GM12878 (cell line): Measurements from ENCODE around the gene CDK17. TPM values are rescaled to one million over a fixed set of nuclear protein-coding genes. Genes with fewer than 3 reads are reported as not detected.

Experiments used
- ATAC-seq: fragments of 200-7000 bp; cut with Tn5 transposase; 3 replicates; pipeline ENCODE4 v1.9.1; 2020; ENCODE audit warnings: mild to moderate bottlenecking, moderate library complexity
- BruUV-seq: library from RNA; stranded (reverse); fragments of 400-500 nt; replicated peaks from 2 replicates; lab custom pipeline; 2021; lab: Mats Ljungman, UMichigan
- CTCF ChIA-PET: fragments of 300-600 bp; sonication (Branson Sonifier 250); formaldehyde crosslinking; extraction: SDS; loops from one replicate; lab custom pipeline; 2021; ENCODE audit warnings: inconsistent platforms; lab: Yijun Ruan, JAX
- POLR2A ChIA-PET: fragments of 350-600 bp; formaldehyde crosslinking; extraction: SDS; loops from one replicate; lab custom pipeline; 2021; ENCODE audit warnings: inconsistent platforms; lab: Charles Lee
- RAD21 ChIA-PET: fragments of 300-600 bp; sonication (Branson Sonifier 250); formaldehyde crosslinking; loops from one replicate; lab custom pipeline; 2023; ENCODE audit warnings: antibody characterized with exemption; ENCODE audit not compliant: unreplicated experiment; lab: Charles Lee
- SMC1A ChIA-PET: fragments of 300-600 bp; sonication (Branson Sonifier 250); formaldehyde crosslinking; loops from one replicate; lab custom pipeline; 2023; ENCODE audit not compliant: unreplicated experiment, uncharacterized antibody; lab: Charles Lee
- DNase-seq: peaks from one replicate; pipeline ENCODE4 v3.0.0-alpha.2; 2011; ENCODE audit warnings: low read depth, low spot score
- FAIRE-seq: peaks from 3 replicates; lab custom pipeline; 2011; peaks lifted over from hg19 to GRCh38; lab: Jason Lieb, UNC
- H2AFZ ChIP-seq: 2 replicates; pipeline ENCODE4 v1.6.0; 2011; ENCODE audit warnings: low read depth, low read length, control low read depth; ENCODE audit not compliant: control insufficient read depth
- H3K27ac ChIP-seq: 2 replicates; pipeline ENCODE4 v1.5.1; 2011; ENCODE audit warnings: control low read depth; ENCODE audit not compliant: control insufficient read depth, insufficient read depth
- H3K27me3 ChIP-seq, 2 experiments: replicated peaks in 1 of 2; 2 replicates each; pipeline versions ENCODE4 v1.6.0 to v1.6.1; 2011; ENCODE audit warnings: low read length in 1 of 2; ENCODE audit not compliant: control insufficient read depth in 2 of 2, insufficient read depth in 2 of 2
- H3K36me3 ChIP-seq, 2 experiments: 2 replicates each; pipeline ENCODE4 v1.5.1; 2011; ENCODE audit warnings: low read length in 1 of 2; ENCODE audit not compliant: control insufficient read depth in 2 of 2, insufficient read depth in 2 of 2
- H3K4me1 ChIP-seq: 2 replicates; pipeline ENCODE4 v1.6.1; 2011; ENCODE audit warnings: mild to moderate bottlenecking, low read length, moderate library complexity, mixed read lengths; ENCODE audit not compliant: control insufficient read depth, insufficient read depth
- H3K4me2 ChIP-seq: 2 replicates; pipeline ENCODE4 v1.6.0; 2011; ENCODE audit warnings: control low read depth; ENCODE audit not compliant: control insufficient read depth, insufficient read depth
- H3K4me3 ChIP-seq: fragments of 200-600 bp; sonication (generic); 2 replicates; pipeline ENCODE4 v1.5.1; 2016
- H3K79me2 ChIP-seq: 2 replicates; pipeline ENCODE4 v1.6.0; 2011; ENCODE audit warnings: low read length; ENCODE audit not compliant: control insufficient read depth, insufficient read depth
- H3K9ac ChIP-seq: 2 replicates; pipeline ENCODE4 v1.8.0; 2011; ENCODE audit warnings: low read length, control low read depth, mixed read lengths; ENCODE audit not compliant: control insufficient read depth, insufficient read depth
- H3K9me3 ChIP-seq: replicated peaks from 3 replicates; pipeline ENCODE4 v1.5.1; 2011; ENCODE audit warnings: mild to moderate bottlenecking, low read length; ENCODE audit not compliant: control insufficient read depth, insufficient read depth
- H4K20me1 ChIP-seq: 2 replicates; pipeline ENCODE4 v1.6.0; 2011; ENCODE audit not compliant: control insufficient read depth, insufficient read depth
- CBX5 ChIP-seq: sonication (generic); IDR thresholded peaks from 2 replicates; pipeline ENCODE4 v1.6.1; 2016; ENCODE audit warnings: low read depth, moderate library complexity, mild to moderate bottlenecking, inconsistent platforms
- CHD1 ChIP-seq: IDR thresholded peaks from 2 replicates; pipeline ENCODE4 v1.6.1; 2012; ENCODE audit warnings: low read depth, low read length, improper control_type of control experiment
- CHD4 ChIP-seq: fragments of 200-600 bp; sonication (generic); IDR thresholded peaks from 2 replicates; pipeline ENCODE4 v1.6.1; 2016; ENCODE audit warnings: mild to moderate bottlenecking
- NFYB ChIP-seq: IDR thresholded peaks from 2 replicates; pipeline ENCODE4 v1.6.1; 2011; ENCODE audit warnings: low read depth, mild to moderate bottlenecking, low read length, improper control_type of control experiment, moderate library complexity; ENCODE audit not compliant: insufficient read depth
- RUNX3 ChIP-seq: IDR thresholded peaks from 2 replicates; pipeline ENCODE4 v1.6.1; 2012; ENCODE audit warnings: low read length, inconsistent platforms
- TCF3 ChIP-seq: IDR thresholded peaks from 2 replicates; pipeline ENCODE4 v1.6.1; 2012; ENCODE audit warnings: low read depth, mild to moderate bottlenecking, low read length, borderline replicate concordance; ENCODE audit not compliant: insufficient read depth
- YY1 ChIP-seq: IDR thresholded peaks from 2 replicates; pipeline ENCODE4 v1.6.1; 2011; ENCODE audit warnings: low read depth, mild to moderate bottlenecking, low read length
- WGBS: methylation state at CpG from one replicate; pipeline ENCODE4 v1.1.6; 2016; ENCODE audit warnings: low lambda C conversion rate; ENCODE audit not compliant: insufficient replicate concordance, insufficient coverage; ENCODE audit errors: missing lambda C conversion rate; 5-methylcytosine and 5-hydroxymethylcytosine counted together
- in situ Hi-C: fragments of 300-500 bp; cut with MboI; formaldehyde crosslinking; loops from 9 replicates; pipeline ENCODE4 v1.14.3; 2018; ENCODE audit warnings: mixed read lengths
- intact Hi-C: fragments of 100-400 bp; cut with micrococcal nuclease; formaldehyde crosslinking; loops from one replicate; pipeline ENCODE4 v1.14.2; 2022; ENCODE audit not compliant: unreplicated experiment
- polyA plus RNA-seq, 11 experiments: library from polyadenylated mRNA; depleted of rRNA in 4 of 11; unstranded in 6 of 11; stranded (reverse) in 5 of 11; fragments of >200 nt; fragmentation: Nextera tagmentation in 4 of 11; fragmentation: Illumina TruSeq in 1 of 11; extraction: Ambion mirVana in 4 of 11; extraction: Trizol in 1 of 11; gene quantifications; 1 replicate in 1 of 11; 2 replicates in 10 of 11; pipeline versions ENCODE4 v1.2.1 to v1.2.3, GENCODE V29; 2011 to 2016; ENCODE audit warnings: inconsistent platforms in 2 of 11, missing spikeins in 2 of 11, low read depth in 1 of 11
- total RNA-seq, 4 experiments: library from RNA; depleted of rRNA in 3 of 4; stranded (reverse); fragments of >200 nt in 3 of 4; fragmentation: Illumina TruSeq in 1 of 4; extraction: Trizol in 1 of 4; gene quantifications; 2 replicates each; pipeline versions ENCODE4 v1.2.1 to v1.2.3, GENCODE V29; 2013 to 2021
- TF ChIP-seq, protein P1 (sequence below): IDR thresholded peaks from 2 replicates; pipeline ENCODE4 v1.6.1; 2011; ENCODE audit warnings: borderline replicate concordance, low read depth, mild to moderate bottlenecking, moderate library complexity, mixed read lengths, low read length; ENCODE audit not compliant: insufficient read depth; ENCODE audit errors: extremely low read length
- TF ChIP-seq, protein P2 (sequence below): IDR thresholded peaks from 2 replicates; pipeline ENCODE4 v1.6.1; 2012; ENCODE audit warnings: low read depth, low read length, improper control_type of control experiment

Gene CDK17
- total and polyA plus RNA-seq, 10 of the 15 experiments (the other 5 are each of a cell fraction or from before 2014, with no cell fraction given) = 5.6 to 45.6 (median 18.3) TPM

DNA sequence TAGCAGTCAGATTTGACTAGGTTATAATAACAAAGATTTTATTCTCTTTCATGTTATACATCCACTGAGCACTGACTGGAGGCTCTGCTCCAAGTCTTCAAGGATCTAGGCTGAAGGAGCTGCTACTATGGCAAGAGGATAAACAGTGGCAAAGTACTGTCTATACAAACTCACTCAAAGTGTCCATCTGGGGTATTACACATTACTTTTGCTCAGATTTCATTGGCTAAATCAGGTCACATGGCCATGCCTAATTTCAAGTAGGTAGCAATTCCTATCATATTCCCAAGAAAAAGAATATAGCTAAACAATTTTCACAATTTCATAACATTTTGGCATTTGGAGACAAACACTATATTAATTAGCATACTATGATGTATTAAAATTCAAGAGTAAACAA is 40.9 kb downstream of the CDK17 start:
- peak; percentile 39; the same call in 2 of the 3 replicates for ATAC-seq
- no peak for DNase-seq
- ChIA-PET POLR2A (no interaction called here), SMC1A (interaction anchor here (0.9 kb wide), 1 partner anchor 22 kb away, joined by 3 read pairs; no protein-coding TSS in a partner anchor), RAD21 (no interaction called here), CTCF (interaction anchor here (0.9 kb wide), 1 partner anchor 12 kb away, joined by 6 read pairs; no protein-coding TSS in a partner anchor)
- no peak for FAIRE-seq
- H3K4me2 ChIP-seq = no peak overlapping the region
- no peaks in the 10 kb centered on the region for H3K9me3 ChIP-seq
- TF ChIP-seq NFYB = 0 out of 2 replicates have a peak, but pooled peaks have one; percentile 23
- TF ChIP-seq, protein P1, sequence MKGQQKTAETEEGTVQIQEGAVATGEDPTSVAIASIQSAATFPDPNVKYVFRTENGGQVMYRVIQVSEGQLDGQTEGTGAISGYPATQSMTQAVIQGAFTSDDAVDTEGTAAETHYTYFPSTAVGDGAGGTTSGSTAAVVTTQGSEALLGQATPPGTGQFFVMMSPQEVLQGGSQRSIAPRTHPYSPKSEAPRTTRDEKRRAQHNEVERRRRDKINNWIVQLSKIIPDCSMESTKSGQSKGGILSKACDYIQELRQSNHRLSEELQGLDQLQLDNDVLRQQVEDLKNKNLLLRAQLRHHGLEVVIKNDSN = peak; percentile 30
- TF ChIP-seq YY1 = no peak
- in situ Hi-C loops = no loop called here
- no peaks in the 10 kb centered on the region for H3K27me3 ChIP-seq
- H2AFZ ChIP-seq = no peak overlapping the region
- no peak overlapping the region for H3K27ac ChIP-seq
- no peaks in the 10 kb centered on the region; the same call in 1 of the 2 replicates for H3K4me1 ChIP-seq
- no peaks in the 10 kb centered on the region for H4K20me1 ChIP-seq
- H3K79me2 ChIP-seq = peaks cover 77% of the 10 kb centered on the region
- H3K36me3 ChIP-seq = no peaks in the 10 kb centered on the region
- no TSS peak for BruUV-seq
- no peak overlapping the region for H3K4me3 ChIP-seq
- intact Hi-C loops = no loop called here
- no peak overlapping the region for H3K9ac ChIP-seq

DNA sequence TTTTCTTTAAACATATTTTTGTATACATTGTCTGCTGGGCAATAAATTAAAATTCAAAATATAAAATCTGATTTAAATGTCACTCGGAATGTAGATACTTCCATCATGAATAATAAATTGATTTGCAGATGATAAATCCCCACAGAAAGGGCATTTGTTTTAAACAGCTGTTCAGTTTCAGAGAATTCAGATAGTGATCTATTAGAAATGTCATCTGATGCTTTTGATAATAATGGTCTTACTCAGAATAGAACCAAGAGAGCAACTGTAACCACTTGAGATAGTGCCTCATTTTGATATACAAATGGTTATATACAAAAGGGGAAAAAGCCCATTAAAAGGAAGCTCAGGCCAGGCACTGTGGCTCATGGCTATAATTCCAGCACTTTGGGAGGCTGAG is 43.4 kb downstream of the CDK17 start:
- ChIA-PET RAD21 (interaction anchor here (0.6 to 1.4 kb wide), 2 partner anchors 42 to 44 kb away, joined by 3 to 5 read pairs; partner anchors contain the start of gene CDK17), POLR2A (interaction anchor here (1.1 kb wide), 1 partner anchor 9 kb away, joined by 4 read pairs; no protein-coding TSS in a partner anchor)
- in situ Hi-C loops = no loop called here
- H3K79me2 ChIP-seq = peaks cover 82% of the 10 kb centered on the region
- DNase-seq = no peak
- H4K20me1 ChIP-seq = peaks cover 6% of the 10 kb centered on the region; the same call in 1 of the 2 replicates
- H3K4me1 ChIP-seq = peaks cover 7% of the 10 kb centered on the region; the same call in 1 of the 2 replicates
- no peaks in the 10 kb centered on the region for H3K36me3 ChIP-seq
- H3K9ac ChIP-seq = no peak overlapping the region
- H3K9me3 ChIP-seq = no peaks in the 10 kb centered on the region
- 96% methylated on average over 1 of the region's 1 CpG for WGBS
- H3K27ac ChIP-seq = no peak overlapping the region
- TF ChIP-seq CHD1 (no peak), TCF3 (no peak), CHD4 (no peak), CBX5 (no peak), RUNX3 (no peak)
- TF ChIP-seq, protein P2, sequence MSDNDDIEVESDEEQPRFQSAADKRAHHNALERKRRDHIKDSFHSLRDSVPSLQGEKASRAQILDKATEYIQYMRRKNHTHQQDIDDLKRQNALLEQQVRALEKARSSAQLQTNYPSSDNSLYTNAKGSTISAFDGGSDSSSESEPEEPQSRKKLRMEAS = no peak
- TF ChIP-seq, all 136 proteins: peak for 0
- Histone ChIP-seq H3K4me3 (no peak overlapping the region), H3K27me3 (no peaks in the 10 kb centered on the region), H3K4me2 (no peak overlapping the region), H2AFZ (no peak overlapping the region)
- ChIA-PET CTCF (interaction anchor here (1.1 to 1.3 kb wide), 3 partner anchors 8 to 358 kb away, joined by 3 to 4 read pairs (median 3); no protein-coding TSS in a partner anchor), SMC1A (interaction anchor here (1.2 to 1.5 kb wide), 2 partner anchors 8 to 30 kb away, joined by 3 to 5 read pairs; no protein-coding TSS in a partner anchor)
- ATAC-seq (peak; percentile 10; the same call in 2 of the 3 replicates), FAIRE-seq (no peak)
- intact Hi-C loops = no loop called here
- BruUV-seq = no TSS peak
